GM12864 (cell line): Measurements from ENCODE around the gene CHD9.
A peak's percentile ranks its signal among the peaks of the same experiment; 100 is the strongest.
"Not testable (repeated sequence)": the region's sequence is repeated elsewhere in the genome, so short reads cannot be mapped to it uniquely, and the experiment has no call there.

ENCODE experiments used
- DNase-seq: peaks from one replicate; pipeline ENCODE4 v3.0.0-alpha.2; 2011; ENCODE audit warnings: low read depth
- H3K4me3 ChIP-seq: 2 replicates; pipeline ENCODE4 v1.5.1; 2011; ENCODE audit warnings: mild to moderate bottlenecking, low read depth, low read length, control low read depth
- CTCF ChIP-seq: IDR thresholded peaks from 2 replicates; pipeline ENCODE4 v1.5.1; 2011; ENCODE audit warnings: low read depth, mild to moderate bottlenecking, moderate library complexity, low read length, control low read depth, inconsistent platforms; ENCODE audit errors: missing control alignments

Gene CHD9

GRCh38 chr16:53048139-53048915 lies 6.5 kb upstream of the CHD9 start:
- H3K4me3 ChIP-seq: no peak overlapping the region
- no peak for DNase-seq
- TF ChIP-seq CTCF: no peak

- DNase-seq, H3K4me3 ChIP-seq: not testable (repeated sequence)
These were observed 3.5 kb upstream of the CHD9 start for GRCh38 chr16:53051255-53051654.

DNA sequence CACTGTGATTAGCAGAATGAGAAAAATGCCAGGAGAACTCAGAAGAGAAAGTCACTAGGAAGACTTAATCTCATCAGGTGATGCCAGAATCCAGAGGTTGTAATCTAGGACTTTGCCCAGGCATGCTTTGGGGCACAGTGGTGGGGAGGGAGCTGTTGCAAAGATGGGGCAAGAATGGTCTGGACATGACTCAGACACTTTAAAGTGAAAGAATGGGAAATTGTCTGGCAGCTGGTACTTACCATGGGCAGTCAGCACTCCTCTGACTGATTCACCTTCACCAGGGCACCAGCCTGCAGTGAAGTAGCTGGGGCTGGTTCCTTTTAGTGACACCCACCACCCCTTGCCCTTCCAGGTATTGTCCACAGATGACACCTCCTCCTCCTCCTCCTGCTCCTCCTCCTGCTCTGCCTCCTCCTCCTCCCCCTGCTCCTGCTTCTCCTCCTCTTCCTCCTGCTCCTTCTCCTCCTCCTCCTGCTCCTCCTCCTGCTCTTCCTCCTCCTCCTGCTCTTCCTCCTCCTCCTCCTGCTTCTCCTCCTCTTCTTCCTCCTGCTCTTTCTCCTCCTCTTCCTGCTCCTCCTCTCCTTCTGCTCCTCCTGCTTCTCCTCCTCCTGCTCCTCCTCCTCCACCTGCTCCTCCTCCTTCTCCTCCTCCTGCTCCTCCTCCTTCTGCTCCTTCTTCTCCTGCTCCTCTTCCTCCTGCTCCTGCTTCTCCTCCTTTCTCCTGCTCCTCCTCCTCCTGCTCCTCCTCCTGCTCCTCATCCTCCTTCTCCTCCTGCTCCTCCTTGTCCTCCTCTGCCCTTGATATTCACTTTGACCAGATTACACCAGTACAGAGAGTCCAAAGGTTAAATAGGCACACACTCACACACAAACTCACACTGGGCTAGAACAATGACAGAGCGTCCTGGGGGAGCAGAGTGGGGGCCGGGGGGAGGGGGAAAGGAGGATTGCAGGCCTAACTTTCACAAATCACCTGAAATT lies 2.0 kb upstream of the CHD9 start, which contains the start of gene CHD9NB:
TSS of gene CHD9NB (minus strand) at position 379 of the 983 bp plus-strand sequence. CDS start 8,739 bp downstream, outside the sequence.
- DNase-seq: no peak
- TF ChIP-seq CTCF: no peak
- peak within 1 kb of the TSS; percentile 24 for H3K4me3 ChIP-seq

GRCh38 chr16:53053967-53054669 lies 673 bp upstream of the CHD9 start:
- no peak for DNase-seq

GRCh38 chr16:53055541-53056391 lies 975 bp downstream of the CHD9 start:
- peak overlapping the region; percentile 81 for H3K4me3 ChIP-seq
- DNase-seq: no peak
- TF ChIP-seq CTCF: no peak

More at GRCh38 chr16:53053967-53054669, 673 bp upstream of the CHD9 start:
- peak overlapping the region; percentile 81 for H3K4me3 ChIP-seq
- no peak for TF ChIP-seq CTCF

DNA sequence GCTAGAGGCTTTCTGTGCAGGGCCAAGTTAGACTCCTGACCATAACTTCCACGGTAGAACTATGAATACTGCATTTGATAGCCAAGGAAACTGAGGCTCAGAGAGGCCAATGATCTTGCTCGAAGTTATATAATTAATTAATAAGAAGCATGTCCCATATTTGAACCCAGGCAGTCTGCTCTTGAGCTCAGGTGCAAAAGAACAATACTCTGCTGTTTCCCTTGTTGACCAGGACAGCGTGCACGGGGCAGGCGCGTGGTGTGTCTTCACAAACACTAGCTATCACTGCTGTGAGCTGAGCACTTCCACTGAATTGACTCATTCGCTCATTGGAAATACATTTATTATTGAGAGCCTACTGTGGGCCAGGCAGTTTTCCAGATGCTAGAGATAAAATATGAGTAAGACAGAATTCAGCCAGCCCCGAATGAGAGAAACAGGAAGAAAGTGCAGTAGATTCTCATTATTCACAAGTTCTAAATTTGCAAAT lies 1.6 kb downstream of the CHD9 start:
- no peak for DNase-seq
- peak overlapping the region; percentile 81 for H3K4me3 ChIP-seq
- TF ChIP-seq CTCF: no peak
